ENCODE measurements around the gene CYP27B1. TPM values are rescaled to one million over a fixed set of nuclear protein-coding genes. Genes with fewer than 3 reads are reported as not detected.

CYP27B1 gene
- total and polyA plus RNA-seq, 9 of the 15 experiments (the other 6 are each of a cell fraction or from before 2014, with no cell fraction given): 0.18 to 4.2 (median 1.8) TPM

GRCh38 chr12:57744194-57744776 lies 22.6 kb downstream of the CYP27B1 start (continued):
- TF ChIP-seq E2F1 (CRISPR knock-in tag; IDR thresholded peaks at IDR 0.05): 0 out of 2 replicates have a peak, but pooled peaks have one; percentile 27

- H3K9me1 ChIP-seq (ENCODE audit: control insufficient read depth, insufficient read depth, low read length): no peaks in the 10 kb centered on the region
- intact Hi-C loops (cut with micrococcal nuclease): no loop called here
- H2AFZ ChIP-seq (ENCODE audit: low read depth, low read length): peak overlapping the region; percentile 90
- H3K36me3 ChIP-seq (ENCODE audit: control insufficient read depth, insufficient read depth, low read length): peaks cover 29% of the 10 kb centered on the region
- peak overlapping the region; percentile 88 for H3K4me2 ChIP-seq (ENCODE audit: insufficient read depth, low read length)
- H3K4me3 ChIP-seq: no peak overlapping the region; the same call in 1 of the 2 replicates
- BruUV-seq (replicated peaks): no TSS peak
- TF ChIP-seq ZNF707 (CRISPR knock-in tag; conservative IDR thresholded peaks at IDR 0.05): no peak
- TF ChIP-seq NR3C1 (CRISPR knock-in tag; IDR thresholded peaks at IDR 0.05): no peak
- TF ChIP-seq XRCC5 (IDR thresholded peaks at IDR 0.05; ENCODE audit: low read depth, low read length): no peak
- ChIA-PET CTCF (ENCODE audit: low intra/inter-chr PET ratio) (no interaction called here), POLR2A (interaction anchor here (1.0 to 2.5 kb wide), 3 partner anchors 8 to 223 kb away, joined by 4 to 15 read pairs (median 6); partner anchors contain the start of gene DDIT3)
- in situ Hi-C loops (cut with MboI): loop anchor here (10.0 kb wide), 1 partner anchor 429 kb away; no protein-coding TSS in a partner anchor
- H3K27me3 ChIP-seq (ENCODE audit: control insufficient read depth in 2 of 2, insufficient read depth in 2 of 2, low read length in 2 of 2): peaks cover 0 to 12% of the 10 kb centered on the region in 2 experiments; a peak in 2 of 5 replicates
- no peak for ATAC-seq
- H3K79me2 ChIP-seq (ENCODE audit: control insufficient read depth, insufficient read depth, low read length): peaks cover 8% of the 10 kb centered on the region; the same call in 1 of the 3 replicates
- no peak for DNase-seq (ENCODE audit: extremely low read depth in 1 of 4, low spot score in 3 of 4)
- no peak for FAIRE-seq
- no peaks in the 10 kb centered on the region for H4K20me1 ChIP-seq (replicated peaks; ENCODE audit: control insufficient read depth, insufficient read depth, low read length)
- peak overlapping the region; percentile 84 for H3K27ac ChIP-seq (ENCODE audit: extremely low read depth, low read depth, low read length)
- 67% methylated on average over 2 of the region's 2 CpGs for whole genome bisulfite sequencing (ENCODE audit: insufficient coverage, low coverage, missing lambda C conversion rate)
- peaks cover 7 to 13% of the 10 kb centered on the region in 2 experiments; a peak in 3 of 5 replicates for H3K4me1 ChIP-seq (replicated peaks in 1 of 2; ENCODE audit: control insufficient read depth in 2 of 2, insufficient read depth in 2 of 2, low read length in 2 of 2)
- no peaks in the 10 kb centered on the region for H3K9me3 ChIP-seq (replicated peaks; ENCODE audit: control insufficient read depth, insufficient read depth, low read depth, low read length)
- H3K9ac ChIP-seq (ENCODE audit: insufficient read depth in 1 of 2, low read depth in 2 of 2, low read length in 2 of 2): peak overlapping the region in 1 of 2 experiments; percentile 88; a peak in 2 of 4 replicates
These were observed 23.1 kb downstream of the CYP27B1 start for GRCh38 chr12:57743769-57744168.
